H9 (cell line): ENCODE results near the gene INTS1. TPM values are rescaled to one million over a fixed set of nuclear protein-coding genes. Genes with fewer than 3 reads are reported as not detected.

Experiments used
- DNase-seq: peaks from one replicate; pipeline ENCODE4 v3.0.0-alpha.2; 2017
- H2AFZ ChIP-seq: one replicate; pipeline ENCODE4 v1.6.1; 2013; ENCODE audit warnings: mild to moderate bottlenecking, low read length, control low read depth, moderate library complexity
- H2AK5ac ChIP-seq: 2 replicates; pipeline ENCODE4 v1.6.1; 2013; ENCODE audit warnings: low read length, control low read depth, mixed read lengths; ENCODE audit not compliant: insufficient read length
- H2BK120ac ChIP-seq: one replicate; pipeline ENCODE4 v1.6.1; 2013; ENCODE audit warnings: low read depth, mild to moderate bottlenecking, low read length, control low read depth, inconsistent platforms; ENCODE audit not compliant: poor library complexity, severe bottlenecking
- H2BK12ac ChIP-seq: 2 replicates; pipeline ENCODE4 v1.6.1; 2013; ENCODE audit warnings: low read length, control low read depth, mixed read lengths, low read depth; ENCODE audit not compliant: insufficient read length
- H2BK15ac ChIP-seq: 2 replicates; pipeline ENCODE4 v1.6.1; 2013; ENCODE audit warnings: low read depth, low read length, control low read depth
- H2BK20ac ChIP-seq: one replicate; pipeline ENCODE4 v1.6.1; 2013; ENCODE audit warnings: low read depth, mild to moderate bottlenecking, low read length, control low read depth, inconsistent platforms; ENCODE audit not compliant: poor library complexity, severe bottlenecking
- H2BK5ac ChIP-seq: 2 replicates; pipeline ENCODE4 v1.6.1; 2013; ENCODE audit warnings: low read length, control low read depth, mixed read lengths; ENCODE audit not compliant: insufficient read length
- H3K14ac ChIP-seq: 2 replicates; pipeline ENCODE4 v1.6.1; 2013; ENCODE audit warnings: low read length, control low read depth; ENCODE audit not compliant: insufficient read depth
- H3K18ac ChIP-seq: 2 replicates; pipeline ENCODE4 v1.6.1; 2013; ENCODE audit warnings: low read depth, mild to moderate bottlenecking, mixed read lengths, low read length, control low read depth; ENCODE audit not compliant: insufficient read length
- H3K23ac ChIP-seq: 2 replicates; pipeline ENCODE4 v1.6.1; 2013; ENCODE audit warnings: low read length, control low read depth, mixed read lengths, low read depth; ENCODE audit not compliant: insufficient read length
- H3K23me2 ChIP-seq: 2 replicates; pipeline ENCODE4 v1.6.1; 2013; ENCODE audit warnings: low read depth, mild to moderate bottlenecking, mixed read lengths, low read length, control low read depth; ENCODE audit not compliant: insufficient read length, poor library complexity, severe bottlenecking
- H3K27ac ChIP-seq: 2 replicates; pipeline ENCODE4 v1.5.1; 2013; ENCODE audit warnings: low read length, control low read depth, mixed read lengths, low read depth; ENCODE audit not compliant: insufficient read length
- H3K27me3 ChIP-seq: 2 replicates; pipeline ENCODE4 v1.6.1; 2013; ENCODE audit warnings: low read length, control low read depth, inconsistent platforms; ENCODE audit not compliant: insufficient read depth
- H3K4ac ChIP-seq: 2 replicates; pipeline ENCODE4 v1.6.1; 2013; ENCODE audit warnings: low read depth, mild to moderate bottlenecking, control low read depth, inconsistent platforms, low read length, moderate library complexity
- H3K4me1 ChIP-seq: 2 replicates; pipeline ENCODE4 v1.6.1; 2013; ENCODE audit warnings: low read length, control low read depth, inconsistent platforms; ENCODE audit not compliant: insufficient read depth
- H3K4me2 ChIP-seq: 2 replicates; pipeline ENCODE4 v1.6.1; 2013; ENCODE audit warnings: low read length, control low read depth, mixed read lengths; ENCODE audit not compliant: insufficient read length, insufficient read depth
- H3K56ac ChIP-seq: 2 replicates; pipeline ENCODE4 v1.6.1; 2013; ENCODE audit warnings: low read depth, mild to moderate bottlenecking, mixed read lengths, low read length, control low read depth; ENCODE audit not compliant: insufficient read length
- H3K79me1 ChIP-seq: 2 replicates; pipeline ENCODE4 v1.6.1; 2013; ENCODE audit warnings: low read depth, mild to moderate bottlenecking, moderate library complexity, low read length, control low read depth, inconsistent platforms; ENCODE audit not compliant: insufficient read depth, poor library complexity, severe bottlenecking
- H3K79me2 ChIP-seq: 2 replicates; pipeline ENCODE4 v1.6.1; 2013; ENCODE audit warnings: low read length, control low read depth, inconsistent platforms; ENCODE audit not compliant: insufficient read depth
- H3K9ac ChIP-seq: 2 replicates; pipeline ENCODE4 v1.6.1; 2013; ENCODE audit warnings: low read length, control low read depth, mixed read lengths; ENCODE audit not compliant: insufficient read length; ENCODE audit errors: extremely low read depth
- H3K9me3 ChIP-seq: one replicate; pipeline ENCODE4 v1.6.1; 2013; ENCODE audit warnings: low read depth, low read length, inconsistent platforms; ENCODE audit not compliant: control insufficient read depth
- H3T11ph ChIP-seq: one replicate; pipeline ENCODE4 v1.6.1; 2013; ENCODE audit warnings: mild to moderate bottlenecking, low read length, control low read depth, inconsistent platforms
- H4K20me1 ChIP-seq: one replicate; pipeline ENCODE4 v1.6.1; 2013; ENCODE audit not compliant: control insufficient read depth, insufficient read length, insufficient read depth
- H4K5ac ChIP-seq: 2 replicates; pipeline ENCODE4 v1.6.1; 2013; ENCODE audit warnings: low read depth, mild to moderate bottlenecking, mixed read lengths, low read length, control low read depth; ENCODE audit not compliant: insufficient read length
- H4K8ac ChIP-seq: replicated peaks from 2 replicates; pipeline ENCODE4 v1.6.1; 2013; ENCODE audit warnings: low read length, control low read depth, mixed read lengths, low read depth; ENCODE audit not compliant: insufficient read length
- H4K91ac ChIP-seq: 2 replicates; pipeline ENCODE4 v1.6.1; 2013; ENCODE audit warnings: low read depth, mild to moderate bottlenecking, moderate library complexity, mixed read lengths, low read length, control low read depth; ENCODE audit not compliant: insufficient read length
- H3K27ac Mint-ChIP-seq, 3 experiments: 2 replicates in 2 of 3; 3 replicates in 1 of 3; pipeline ENCODE4 v1.8.0; 2020 to 2021; ENCODE audit warnings: mixed read lengths in 3 of 3, mild to moderate bottlenecking in 1 of 3, moderate library complexity in 1 of 3
- H3K27me3 Mint-ChIP-seq: 2 replicates; pipeline ENCODE4 v1.8.0; 2021; ENCODE audit warnings: low read depth, mild to moderate bottlenecking, moderate library complexity, mixed read lengths
- H3K36me3 Mint-ChIP-seq, 3 experiments: 2 replicates in 2 of 3; 3 replicates in 1 of 3; pipeline ENCODE4 v1.8.0; 2020 to 2021; ENCODE audit warnings: low read depth in 3 of 3, mixed read lengths in 3 of 3; ENCODE audit not compliant: insufficient read depth in 1 of 3
- H3K4me1 Mint-ChIP-seq, 2 experiments: 2 replicates each; pipeline ENCODE4 v1.8.0; 2020; ENCODE audit warnings: mixed read lengths in 2 of 2
- H3K4me3 Mint-ChIP-seq, 2 experiments: 2 replicates in 1 of 2; 3 replicates in 1 of 2; pipeline ENCODE4 v1.8.0; 2020 to 2021; ENCODE audit warnings: mild to moderate bottlenecking in 2 of 2, mixed read lengths in 2 of 2, moderate library complexity in 1 of 2
- H3K9me3 Mint-ChIP-seq, 2 experiments: 2 replicates in 1 of 2; 3 replicates in 1 of 2; pipeline ENCODE4 v1.8.0; 2020; ENCODE audit warnings: mild to moderate bottlenecking in 2 of 2, mixed read lengths in 2 of 2, moderate library complexity in 1 of 2
- CTCF ChIP-seq: fragments of 200-600 bp; sonication (generic); conservative IDR thresholded peaks from 3 replicates; pipeline ENCODE4 v1.8.0; 2021; ENCODE audit warnings: antibody characterized with exemption, mild to moderate bottlenecking
- WGBS: extraction: QIAGEN DNeasy Blood & Tissue Kit; methylation state at CpG from one replicate; pipeline ENCODE4 v1.1.7; 2013; ENCODE audit warnings: missing lambda C conversion rate, low lambda C conversion rate, mixed read lengths; ENCODE audit not compliant: insufficient read length; ENCODE audit errors: extremely low coverage; 5-methylcytosine and 5-hydroxymethylcytosine counted together
- total RNA-seq: library from RNA; stranded (reverse); gene quantifications from 2 replicates; pipeline ENCODE4 v1.2.1, GENCODE V29; 2021

The INTS1 gene
- total RNA-seq, 1 experiment from 2014 or later, result 133 TPM

GRCh38 chr7:1468203-1468602 is 36.0 kb downstream of the INTS1 start:
- no peak overlapping the region for H3K56ac ChIP-seq
- H3K27me3 ChIP-seq, result no peaks in the 10 kb centered on the region
- H3K27me3 Mint-ChIP-seq, result no peaks in the 10 kb centered on the region
- no peak overlapping the region for H3K27ac ChIP-seq
- peaks cover 2 to 7% of the 10 kb centered on the region in 2 experiments; a peak in 3 of 4 replicates for H3K4me1 Mint-ChIP-seq
- H2AFZ ChIP-seq, result no peak overlapping the region
- no CpG with 5 or more reads among the region's 13 CpGs for WGBS
- H4K5ac ChIP-seq, result no peak overlapping the region
- H4K20me1 ChIP-seq, result no peaks in the 10 kb centered on the region
- no peak overlapping the region for H2BK15ac ChIP-seq
- no peak overlapping the region for H2BK12ac ChIP-seq
- no peaks in the 10 kb centered on the region for H3K23me2 ChIP-seq
- no peak overlapping the region for H2BK20ac ChIP-seq
- H3K9ac ChIP-seq, result no peak overlapping the region
- no peak overlapping the region for H3K18ac ChIP-seq
- no peak overlapping the region for H2BK5ac ChIP-seq
- H3K4me1 ChIP-seq, result no peaks in the 10 kb centered on the region
- H3K79me2 ChIP-seq, result no peaks in the 10 kb centered on the region
- no peak overlapping the region for H3K4ac ChIP-seq
- no peak overlapping the region for H3K4me3 Mint-ChIP-seq
- H3K36me3 Mint-ChIP-seq, result peaks cover 2 to 15% (median 8%) of the 10 kb centered on the region in 3 experiments; a peak in 5 of 7 replicates
- no peak overlapping the region for H3T11ph ChIP-seq
- H3K79me1 ChIP-seq, result no peaks in the 10 kb centered on the region
- H3K9me3 Mint-ChIP-seq, result no peaks in the 10 kb centered on the region
- no peak for DNase-seq
- H3K14ac ChIP-seq, result no peak overlapping the region; the same call in 1 of the 2 replicates
- H3K23ac ChIP-seq, result no peak overlapping the region
- no peak for TF ChIP-seq CTCF
- no peaks in the 10 kb centered on the region for H3K9me3 ChIP-seq
- no peak overlapping the region for H2BK120ac ChIP-seq
- H3K27ac Mint-ChIP-seq, result peak overlapping the region; percentile 61 to 82 (median 68); a peak in 4 of 7 replicates
- no peak overlapping the region for H2AK5ac ChIP-seq
- H3K4me2 ChIP-seq, result no peak overlapping the region
- no peak overlapping the region for H4K8ac ChIP-seq
- no peak overlapping the region for H4K91ac ChIP-seq
